HepG2 (cell line): Measurements from ENCODE around the gene CDV3. TPM values are rescaled to one million over a fixed set of nuclear protein-coding genes. Genes with fewer than 3 reads are reported as not detected.

Source experiments
- ATF1 ChIP-seq: IDR thresholded peaks from 2 replicates; pipeline ENCODE4 v1.6.1; 2016; ENCODE audit warnings: mild to moderate bottlenecking, control low read depth
- GTF2F1 ChIP-seq: fragments of 150-350 bp; IDR thresholded peaks from 2 replicates; pipeline ENCODE4 v1.6.1; 2014; ENCODE audit warnings: low read length
- HDAC2 ChIP-seq: sonication (generic); formaldehyde crosslinking; IDR thresholded peaks from 2 replicates; pipeline ENCODE4 v1.4.0; 2020; ENCODE audit warnings: missing genetic modification reagents
- HOXA7 ChIP-seq: sonication (generic); formaldehyde crosslinking; IDR thresholded peaks from 2 replicates; pipeline ENCODE4 v1.8.1; 2022; ENCODE audit warnings: mild to moderate bottlenecking, missing genetic modification reagents, moderate library complexity
- JUND ChIP-seq: sonication (generic); formaldehyde crosslinking; IDR thresholded peaks from 2 replicates; pipeline ENCODE4 v1.8.0; 2022; ENCODE audit warnings: mild to moderate bottlenecking, missing genetic modification reagents
- MTA1 ChIP-seq: sonication (generic); formaldehyde crosslinking; IDR thresholded peaks from 2 replicates; pipeline ENCODE4 v1.4.0; 2020; ENCODE audit warnings: missing genetic modification reagents, mild to moderate bottlenecking, borderline replicate concordance
- NCOA2 ChIP-seq: sonication (generic); formaldehyde crosslinking; IDR thresholded peaks from 2 replicates; pipeline ENCODE4 v1.8.0; 2022; ENCODE audit warnings: inconsistent platforms
- NFATC3 ChIP-seq: sonication (generic); formaldehyde crosslinking; IDR thresholded peaks from 2 replicates; pipeline ENCODE4 v1.5.1; 2020; ENCODE audit warnings: mild to moderate bottlenecking, missing genetic modification reagents
- REPIN1 ChIP-seq: sonication (generic); formaldehyde crosslinking; IDR thresholded peaks from 2 replicates; pipeline ENCODE4 v1.8.0; 2022; ENCODE audit warnings: missing genetic modification reagents, low read depth, mild to moderate bottlenecking, borderline replicate concordance
- TEAD3 ChIP-seq: optimal IDR thresholded peaks from 2 replicates; pipeline ENCODE3; 2016; ENCODE audit warnings: borderline replicate concordance
- U2AF1 ChIP-seq: fragments of 200-400 bp; formaldehyde crosslinking; optimal IDR thresholded peaks from 2 replicates; pipeline ENCODE3; 2017; ENCODE audit warnings: mild to moderate bottlenecking, low read depth, low read length
- ZBTB38 ChIP-seq: sonication (generic); formaldehyde crosslinking; IDR thresholded peaks from 2 replicates; pipeline ENCODE4 v1.5.1; 2020; ENCODE audit warnings: mild to moderate bottlenecking, missing genetic modification reagents
- ZBTB43 ChIP-seq: sonication (generic); formaldehyde crosslinking; conservative IDR thresholded peaks from 2 replicates; pipeline ENCODE4 v1.4.0; 2020; ENCODE audit warnings: missing genetic modification reagents
- ZNF235 ChIP-seq: sonication (generic); formaldehyde crosslinking; IDR thresholded peaks from 2 replicates; pipeline ENCODE4 v1.8.1; 2023; ENCODE audit warnings: mild to moderate bottlenecking, missing genetic modification reagents, borderline replicate concordance
- ZNF3 ChIP-seq: IDR thresholded peaks from 2 replicates; pipeline ENCODE4 v1.7.0; 2017; ENCODE audit warnings: inconsistent platforms
- ZNF329 ChIP-seq: sonication (generic); formaldehyde crosslinking; IDR thresholded peaks from 2 replicates; pipeline ENCODE4 v1.9.0; 2021; ENCODE audit warnings: low read depth, mild to moderate bottlenecking, missing genetic modification reagents
- ZNF33A ChIP-seq: sonication (generic); formaldehyde crosslinking; IDR thresholded peaks from 2 replicates; pipeline ENCODE4 v1.5.1; 2020; ENCODE audit warnings: missing genetic modification reagents, mild to moderate bottlenecking, moderate library complexity, borderline replicate concordance
- ZNF572 ChIP-seq: sonication (generic); formaldehyde crosslinking; IDR thresholded peaks from 2 replicates; pipeline ENCODE4 v1.5.1; 2020; ENCODE audit warnings: mild to moderate bottlenecking, missing genetic modification reagents
- ZNF629 ChIP-seq: sonication (generic); formaldehyde crosslinking; conservative IDR thresholded peaks from 2 replicates; pipeline ENCODE4 v1.5.0; 2020; ENCODE audit warnings: missing genetic modification reagents
- ZNF747 ChIP-seq: sonication (generic); formaldehyde crosslinking; IDR thresholded peaks from 2 replicates; pipeline ENCODE4 v1.8.1; 2023; ENCODE audit warnings: missing genetic modification reagents, mild to moderate bottlenecking, borderline replicate concordance
- ZSCAN29 ChIP-seq: sonication (generic); formaldehyde crosslinking; conservative IDR thresholded peaks from 2 replicates; pipeline ENCODE4 v1.4.0; 2020; ENCODE audit warnings: mild to moderate bottlenecking, missing genetic modification reagents
- polyA plus RNA-seq, 8 experiments: library from polyadenylated mRNA; depleted of rRNA in 3 of 8; stranded (reverse) in 7 of 8; unstranded in 1 of 8; fragments of >200 nt; fragmentation: Illumina TruSeq in 4 of 8; extraction: Trizol in 4 of 8; gene quantifications; 2 replicates each; pipeline versions ENCODE4 v1.2.1 to v1.2.3, GENCODE V29; 2011 to 2016; ENCODE audit warnings: low read depth in 4 of 8, missing spikeins in 1 of 8, mixed read lengths in 1 of 8; ENCODE audit not compliant: insufficient read depth in 1 of 8
- total RNA-seq, 5 experiments: library from RNA; depleted of rRNA; stranded (reverse); fragments of >200 nt; fragmentation: Illumina TruSeq; extraction: Trizol; gene quantifications; 2 replicates each; pipeline ENCODE4 v1.2.3, GENCODE V29; 2016; ENCODE audit warnings: low read depth in 1 of 5
- TF ChIP-seq, protein P1 (sequence below): IDR thresholded peaks from 2 replicates; pipeline ENCODE4 v1.6.1; 2016; ENCODE audit warnings: control low read depth
- TF ChIP-seq, protein P2 (sequence below): sonication (generic); formaldehyde crosslinking; IDR thresholded peaks from 2 replicates; pipeline ENCODE4 v1.5.1; 2020; ENCODE audit warnings: mild to moderate bottlenecking, missing genetic modification reagents, borderline replicate concordance
- TF ChIP-seq, protein P3 (sequence below): IDR thresholded peaks from 2 replicates; pipeline ENCODE4 v1.6.1; 2016; ENCODE audit warnings: mild to moderate bottlenecking, missing biosample characterization, missing genetic modification reagents

Gene CDV3
- total and polyA plus RNA-seq, 2 of the 13 experiments (the other 11 are each of a cell fraction or from before 2014, with no cell fraction given), result 46.6 to 145 TPM

- TF ChIP-seq, protein P1, sequence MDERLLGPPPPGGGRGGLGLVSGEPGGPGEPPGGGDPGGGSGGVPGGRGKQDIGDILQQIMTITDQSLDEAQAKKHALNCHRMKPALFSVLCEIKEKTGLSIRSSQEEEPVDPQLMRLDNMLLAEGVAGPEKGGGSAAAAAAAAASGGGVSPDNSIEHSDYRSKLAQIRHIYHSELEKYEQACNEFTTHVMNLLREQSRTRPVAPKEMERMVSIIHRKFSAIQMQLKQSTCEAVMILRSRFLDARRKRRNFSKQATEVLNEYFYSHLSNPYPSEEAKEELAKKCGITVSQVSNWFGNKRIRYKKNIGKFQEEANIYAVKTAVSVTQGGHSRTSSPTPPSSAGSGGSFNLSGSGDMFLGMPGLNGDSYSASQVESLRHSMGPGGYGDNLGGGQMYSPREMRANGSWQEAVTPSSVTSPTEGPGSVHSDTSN (CRISPR knock-in tag), result no peak
- TF ChIP-seq ZNF3 (CRISPR knock-in tag), result no peak
- TF ChIP-seq, protein P2, sequence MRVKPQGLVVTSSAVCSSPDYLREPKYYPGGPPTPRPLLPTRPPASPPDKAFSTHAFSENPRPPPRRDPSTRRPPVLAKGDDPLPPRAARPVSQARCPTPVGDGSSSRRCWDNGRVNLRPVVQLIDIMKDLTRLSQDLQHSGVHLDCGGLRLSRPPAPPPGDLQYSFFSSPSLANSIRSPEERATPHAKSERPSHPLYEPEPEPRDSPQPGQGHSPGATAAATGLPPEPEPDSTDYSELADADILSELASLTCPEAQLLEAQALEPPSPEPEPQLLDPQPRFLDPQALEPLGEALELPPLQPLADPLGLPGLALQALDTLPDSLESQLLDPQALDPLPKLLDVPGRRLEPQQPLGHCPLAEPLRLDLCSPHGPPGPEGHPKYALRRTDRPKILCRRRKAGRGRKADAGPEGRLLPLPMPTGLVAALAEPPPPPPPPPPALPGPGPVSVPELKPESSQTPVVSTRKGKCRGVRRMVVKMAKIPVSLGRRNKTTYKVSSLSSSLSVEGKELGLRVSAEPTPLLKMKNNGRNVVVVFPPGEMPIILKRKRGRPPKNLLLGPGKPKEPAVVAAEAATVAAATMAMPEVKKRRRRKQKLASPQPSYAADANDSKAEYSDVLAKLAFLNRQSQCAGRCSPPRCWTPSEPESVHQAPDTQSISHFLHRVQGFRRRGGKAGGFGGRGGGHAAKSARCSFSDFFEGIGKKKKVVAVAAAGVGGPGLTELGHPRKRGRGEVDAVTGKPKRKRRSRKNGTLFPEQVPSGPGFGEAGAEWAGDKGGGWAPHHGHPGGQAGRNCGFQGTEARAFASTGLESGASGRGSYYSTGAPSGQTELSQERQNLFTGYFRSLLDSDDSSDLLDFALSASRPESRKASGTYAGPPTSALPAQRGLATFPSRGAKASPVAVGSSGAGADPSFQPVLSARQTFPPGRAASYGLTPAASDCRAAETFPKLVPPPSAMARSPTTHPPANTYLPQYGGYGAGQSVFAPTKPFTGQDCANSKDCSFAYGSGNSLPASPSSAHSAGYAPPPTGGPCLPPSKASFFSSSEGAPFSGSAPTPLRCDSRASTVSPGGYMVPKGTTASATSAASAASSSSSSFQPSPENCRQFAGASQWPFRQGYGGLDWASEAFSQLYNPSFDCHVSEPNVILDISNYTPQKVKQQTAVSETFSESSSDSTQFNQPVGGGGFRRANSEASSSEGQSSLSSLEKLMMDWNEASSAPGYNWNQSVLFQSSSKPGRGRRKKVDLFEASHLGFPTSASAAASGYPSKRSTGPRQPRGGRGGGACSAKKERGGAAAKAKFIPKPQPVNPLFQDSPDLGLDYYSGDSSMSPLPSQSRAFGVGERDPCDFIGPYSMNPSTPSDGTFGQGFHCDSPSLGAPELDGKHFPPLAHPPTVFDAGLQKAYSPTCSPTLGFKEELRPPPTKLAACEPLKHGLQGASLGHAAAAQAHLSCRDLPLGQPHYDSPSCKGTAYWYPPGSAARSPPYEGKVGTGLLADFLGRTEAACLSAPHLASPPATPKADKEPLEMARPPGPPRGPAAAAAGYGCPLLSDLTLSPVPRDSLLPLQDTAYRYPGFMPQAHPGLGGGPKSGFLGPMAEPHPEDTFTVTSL, result no peak
- no peak for TF ChIP-seq ZNF572 (CRISPR knock-in tag)
- TF ChIP-seq ZNF33A (CRISPR knock-in tag), result no peak
- no peak for TF ChIP-seq ATF1
- no peak for TF ChIP-seq MTA1 (CRISPR knock-in tag)
- no peak for TF ChIP-seq U2AF1
- no peak; the same call in 1 of the 2 replicates for TF ChIP-seq NCOA2 (CRISPR knock-in tag)
- TF ChIP-seq ZNF747 (CRISPR knock-in tag), result no peak
- 0 out of 2 replicates have a peak, but pooled peaks have one; percentile 17 for TF ChIP-seq ZBTB43 (CRISPR knock-in tag)
- TF ChIP-seq JUND (CRISPR knock-in tag), result no peak
- TF ChIP-seq ZNF235 (CRISPR knock-in tag), result no peak
- TF ChIP-seq REPIN1 (CRISPR knock-in tag), result no peak
- no peak for TF ChIP-seq ZBTB38 (CRISPR knock-in tag)
- TF ChIP-seq TEAD3 (CRISPR knock-in tag), result peak; percentile 25
- no peak for TF ChIP-seq ZNF329 (CRISPR knock-in tag)
- no peak for TF ChIP-seq NFATC3 (CRISPR knock-in tag)
- TF ChIP-seq, protein P3, sequence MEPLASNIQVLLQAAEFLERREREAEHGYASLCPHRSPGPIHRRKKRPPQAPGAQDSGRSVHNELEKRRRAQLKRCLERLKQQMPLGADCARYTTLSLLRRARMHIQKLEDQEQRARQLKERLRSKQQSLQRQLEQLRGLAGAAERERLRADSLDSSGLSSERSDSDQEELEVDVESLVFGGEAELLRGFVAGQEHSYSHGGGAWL (CRISPR knock-in tag), result peak; percentile 58; the same call in 1 of the 2 replicates
- TF ChIP-seq ZSCAN29 (CRISPR knock-in tag), result no peak
- TF ChIP-seq HOXA7, result no peak
- no peak for TF ChIP-seq ZNF629 (CRISPR knock-in tag)
- TF ChIP-seq HDAC2 (CRISPR knock-in tag), result no peak
- TF ChIP-seq GTF2F1, result no peak
These were observed 885 bp downstream of the CDV3 start (continued) for GRCh38 chr3:133574260-133574881.
